ENCODE data around the gene ZNF277.

ZNF277 gene

GRCh38 chr7:112358513-112358912, 152.0 kb downstream of the ZNF277 start:
- no peak for DNase-seq

- DNase-seq, result no peak
Measured at GRCh38 chr7:112359086-112359485, 152.6 kb downstream of the ZNF277 start.

GRCh38 chr7:112360681-112361080, 154.2 kb downstream of the ZNF277 start:
- DNase-seq, result no peak

GRCh38 chr7:112361154-112361553, 154.7 kb downstream of the ZNF277 start:
- DNase-seq, result no peak

- DNase-seq, result no peak
Measured at GRCh38 chr7:112362053-112362650, 155.7 kb downstream of the ZNF277 start.

- DNase-seq, result no peak
Measured at GRCh38 chr7:112362731-112363131, 156.2 kb downstream of the ZNF277 start.

- DNase-seq, result no peak
Measured at GRCh38 chr7:112364388-112364787, 157.9 kb downstream of the ZNF277 start.

- DNase-seq, result no peak
Measured at GRCh38 chr7:112365551-112365950, 159.1 kb downstream of the ZNF277 start.

GRCh38 chr7:112366886-112367285, 160.4 kb downstream of the ZNF277 start:
- DNase-seq, result no peak

GRCh38 chr7:112370436-112370835, 163.9 kb downstream of the ZNF277 start:
- no peak for DNase-seq

- no peak for DNase-seq
Measured at GRCh38 chr7:112371701-112372100, 165.2 kb downstream of the ZNF277 start.

- no peak for DNase-seq
Measured at GRCh38 chr7:112372101-112372500, 165.6 kb downstream of the ZNF277 start.

- no peak for DNase-seq
Measured at GRCh38 chr7:112377593-112377992, 171.1 kb downstream of the ZNF277 start.

- DNase-seq, result no peak
Measured at GRCh38 chr7:112381311-112382091, 175.0 kb downstream of the ZNF277 start.

- DNase-seq, result peak; percentile 14
Measured at GRCh38 chr7:112383671-112384417, 177.3 kb downstream of the ZNF277 start.

GRCh38 chr7:112385516-112385915, 179.0 kb downstream of the ZNF277 start:
- DNase-seq, result no peak

- DNase-seq, result no peak
Measured at GRCh38 chr7:112386619-112387018, 180.1 kb downstream of the ZNF277 start.

GRCh38 chr7:112390167-112390566, 183.7 kb downstream of the ZNF277 start:
- no peak for DNase-seq

GRCh38 chr7:112391079-112391821, 184.8 kb downstream of the ZNF277 start:
- DNase-seq, result peak; percentile 42

- DNase-seq, result peak; percentile 61
Measured at GRCh38 chr7:112391841-112392286, 185.4 kb downstream of the ZNF277 start.

All from CD4-positive, alpha-beta T cell treated with Interleukin-4 for 4 hours (primary cell).